GM12873 (cell line): ENCODE results near the gene MDFIC.

ENCODE experiments used
- CTCF ChIP-seq: IDR thresholded peaks from 2 replicates; pipeline ENCODE4 v1.5.1; 2012; ENCODE audit warnings: low read depth, mild to moderate bottlenecking, moderate library complexity, low read length, control low read depth; ENCODE audit not compliant: insufficient read depth; ENCODE audit errors: missing control alignments

Gene MDFIC

GRCh38 chr7:114941692-114942091 lies 19.8 kb downstream of the MDFIC start:
- no peak for TF ChIP-seq CTCF

DNA sequence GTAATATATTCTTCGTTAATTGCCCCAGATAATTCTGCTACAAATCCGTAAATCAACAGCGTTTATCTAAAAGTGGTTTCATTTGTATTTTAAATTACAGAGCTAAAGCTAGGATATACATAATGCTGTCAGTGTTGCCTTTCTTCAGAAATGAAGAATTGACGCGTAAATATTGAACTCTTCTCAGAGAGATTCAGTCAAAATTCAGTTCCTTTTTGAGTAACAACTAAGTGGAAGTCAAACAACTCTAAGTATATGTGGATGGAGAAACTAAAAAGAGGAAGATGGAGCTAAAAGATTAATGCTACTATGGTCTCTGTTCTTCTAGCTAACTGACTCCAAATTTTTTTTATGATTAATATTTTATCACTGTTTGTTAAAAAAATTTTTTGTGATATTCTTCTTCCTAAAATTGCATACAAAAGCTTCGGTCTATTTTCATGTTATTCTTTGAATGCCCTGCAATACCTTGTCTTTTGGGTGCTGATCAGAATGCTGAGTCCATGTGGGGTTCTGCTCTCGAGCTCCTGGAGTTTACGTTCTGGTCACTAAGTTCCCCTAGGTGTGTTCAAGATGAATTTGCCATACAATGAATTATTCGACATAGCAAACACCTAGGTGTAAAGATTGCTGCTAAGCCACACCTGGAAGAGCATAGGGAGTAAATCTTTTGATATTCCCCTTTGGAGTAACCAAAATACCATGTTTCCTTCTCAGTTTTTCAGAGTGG lies 20.7 kb downstream of the MDFIC start:
- no peak for TF ChIP-seq CTCF

- no peak for TF ChIP-seq CTCF
These were observed 21.6 kb downstream of the MDFIC start for GRCh38 chr7:114943530-114943929.

DNA sequence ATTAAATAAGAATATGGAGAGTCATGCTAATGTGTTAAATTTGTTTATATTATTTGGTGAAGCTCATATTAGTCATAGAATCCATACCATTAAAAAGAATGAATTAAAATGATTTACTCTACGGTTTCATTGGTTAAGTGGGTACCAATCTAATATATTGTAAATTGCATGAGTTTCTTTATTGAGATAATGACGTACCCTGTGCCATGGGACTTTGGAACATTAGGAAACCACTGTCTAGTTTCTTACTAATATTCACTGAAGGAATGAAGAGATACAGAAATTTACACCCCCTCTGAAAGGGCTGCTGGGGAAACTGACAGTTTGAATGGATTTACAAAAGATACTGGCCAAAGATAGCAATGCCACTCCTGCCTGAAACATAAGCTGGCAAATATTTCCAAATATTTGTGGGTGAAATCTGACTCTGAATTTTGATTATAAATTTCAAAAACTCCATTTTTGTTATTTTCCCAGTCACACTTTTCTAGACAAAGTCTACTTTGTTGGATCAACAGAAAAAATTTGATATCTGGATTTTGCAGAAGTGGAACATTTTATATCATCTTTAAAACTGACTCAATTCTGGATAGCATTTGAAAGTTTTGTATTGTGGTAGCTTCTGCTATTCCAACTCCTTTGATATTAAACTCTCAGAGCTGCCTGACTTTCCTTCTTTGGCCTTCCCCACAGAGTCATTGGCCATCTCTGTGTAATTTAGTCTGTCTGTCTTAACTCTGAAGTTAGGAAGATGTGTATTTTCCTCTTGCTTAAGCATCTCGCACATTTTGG lies 22.3 kb downstream of the MDFIC start:
- TF ChIP-seq CTCF: no peak

GRCh38 chr7:114944745-114945625 lies 23.1 kb downstream of the MDFIC start:
- TF ChIP-seq CTCF: no peak

GRCh38 chr7:114949231-114949630 lies 27.3 kb downstream of the MDFIC start:
- TF ChIP-seq CTCF: no peak

DNA sequence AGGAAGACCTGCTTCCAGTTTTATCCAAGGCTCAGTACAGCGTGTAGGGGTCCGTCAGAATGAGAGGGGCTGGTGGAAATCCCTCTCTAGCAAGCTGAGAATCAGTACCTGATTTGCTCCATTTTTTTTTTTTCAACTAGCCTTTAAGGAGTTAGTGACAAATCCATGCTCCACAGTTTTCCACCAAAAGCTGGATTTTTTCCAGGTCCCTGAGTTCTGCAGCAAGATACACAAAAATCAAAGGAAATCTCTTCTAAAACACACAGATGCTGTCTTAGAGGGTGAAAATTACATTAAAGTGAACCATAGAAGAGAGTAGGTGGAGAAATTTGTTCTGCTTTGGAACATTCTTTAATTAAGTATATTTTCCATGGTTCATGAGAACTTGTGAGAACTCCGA lies 30.4 kb downstream of the MDFIC start:
- no peak for TF ChIP-seq CTCF
